A549 (cell line): Measurements from ENCODE around the gene RIMS4.

ENCODE experiments used
- CEBPB ChIP-seq, 2 experiments: fragments of >200 bp in 1 of 2; sonication (Bioruptor Twin) in 1 of 2; formaldehyde crosslinking in 1 of 2; IDR thresholded peaks; 2 replicates each; pipeline ENCODE4 v1.6.1; 2012 to 2016
- CTCF ChIP-seq: fragments of >200 bp; sonication (Bioruptor Twin); formaldehyde crosslinking; IDR thresholded peaks from 3 replicates; pipeline ENCODE4 v1.5.1; 2016
- EHMT2 ChIP-seq: fragments of 200-600 bp; sonication (generic); IDR thresholded peaks from 2 replicates; pipeline ENCODE4 v1.6.1; 2016; ENCODE audit warnings: antibody characterized with exemption, low read depth, mild to moderate bottlenecking, moderate library complexity
- EP300 ChIP-seq, 2 experiments: fragments of >200 bp; sonication (Bioruptor Twin); formaldehyde crosslinking; IDR thresholded peaks; 2 replicates in 1 of 2; 3 replicates in 1 of 2; pipeline ENCODE4 v1.6.1; 2016 to 2017
- KDM1A ChIP-seq: fragments of 200-600 bp; sonication (generic); IDR thresholded peaks from 2 replicates; pipeline ENCODE4 v1.6.1; 2016; ENCODE audit warnings: low read depth, mild to moderate bottlenecking
- KDM5A ChIP-seq: fragments of 200-600 bp; sonication (generic); IDR thresholded peaks from 2 replicates; pipeline ENCODE4 v1.6.1; 2016; ENCODE audit warnings: antibody characterized with exemption, mild to moderate bottlenecking
- NPAS2 ChIP-seq: fragments of 250-450 bp; sonication (Bioruptor Pico); IDR thresholded peaks from 2 replicates; pipeline ENCODE4 v1.8.0; 2022; ENCODE audit warnings: mild to moderate bottlenecking, moderate library complexity, borderline replicate concordance
- PHF8 ChIP-seq: fragments of 200-600 bp; sonication (generic); IDR thresholded peaks from 2 replicates; pipeline ENCODE4 v1.6.1; 2016; ENCODE audit warnings: low read depth, mild to moderate bottlenecking, antibody characterized with exemption, moderate library complexity, borderline replicate concordance
- POLR2A ChIP-seq: IDR thresholded peaks from 2 replicates; pipeline ENCODE4 v1.6.1; 2012; ENCODE audit warnings: mild to moderate bottlenecking, low read length
- RAD21 ChIP-seq, 2 experiments: fragments of >200 bp in 1 of 2; sonication (Bioruptor Twin) in 1 of 2; formaldehyde crosslinking in 1 of 2; IDR thresholded peaks in 1 of 2; conservative IDR thresholded peaks in 1 of 2; 2 replicates in 1 of 2; 3 replicates in 1 of 2; pipeline ENCODE4 v1.6.1; 2012 to 2018; ENCODE audit warnings: inconsistent platforms in 1 of 2
- RCOR1 ChIP-seq: fragments of 150-350 bp; IDR thresholded peaks from 2 replicates; pipeline ENCODE4 v1.6.1; 2014; ENCODE audit warnings: antibody characterized with exemption, low read length, low read depth
- REST ChIP-seq: fragments of 200-600 bp; sonication (generic); IDR thresholded peaks from 2 replicates; pipeline ENCODE4 v1.6.1; 2016; ENCODE audit warnings: antibody characterized with exemption, mild to moderate bottlenecking, moderate library complexity
- RFX5 ChIP-seq: fragments of 450-650 bp; IDR thresholded peaks from 2 replicates; pipeline ENCODE4 v1.7.1; 2014; ENCODE audit warnings: antibody characterized with exemption, mild to moderate bottlenecking, moderate library complexity

- TF ChIP-seq EHMT2 (no peak), EP300 (IDR thresholded peaks at IDR 0.05) (no peak), CTCF (no peak), PHF8 (no peak), RFX5 (no peak), CEBPB (IDR thresholded peaks at IDR 0.05) (no peak), POLR2A (no peak), NPAS2 (no peak), KDM1A (no peak), KDM5A (no peak), RAD21 (conservative IDR thresholded peaks at IDR 0.05 in 1 of 2, IDR thresholded peaks at IDR 0.05 in 1 of 2) (no peak), REST (no peak), RCOR1 (no peak)
Measured at GRCh38 chr20:44827401-44827800, 17.1 kb upstream of the RIMS4 start.
